ENCODE measurements around the gene SLC15A4. TPM values are rescaled to one million over a fixed set of nuclear protein-coding genes. Genes with fewer than 3 reads are reported as not detected.

Gene SLC15A4
- total RNA-seq, 2 donors from 2014 or later: 54.2 to 58.6 TPM

- Mint-ChIP-seq H3K9me3 (no peaks in the 10 kb centered on the region), H3K27ac (peak overlapping the region; percentile 6 to 69), H3K27me3 (no peaks in the 10 kb centered on the region), H3K36me3 (peaks cover 33% of the 10 kb centered on the region), H3K4me3 (no peak overlapping the region), H3K4me1 (ENCODE audit: low read depth in 2 of 2) (peaks cover 38 to 55% of the 10 kb centered on the region in 2 donors)
- ATAC-seq (no peak), DNase-seq (ENCODE audit: low spot score) (no peak)
Observed at GRCh38 chr12:128802756-128803155, 21.0 kb downstream of the SLC15A4 start.

- peak overlapping the region; percentile 6 to 69 for H3K27ac Mint-ChIP-seq
- H3K4me3 Mint-ChIP-seq: no peak overlapping the region
- DNase-seq (ENCODE audit: low spot score): no peak
- H3K36me3 Mint-ChIP-seq: peaks cover 36% of the 10 kb centered on the region
- no peaks in the 10 kb centered on the region for H3K9me3 Mint-ChIP-seq
- peaks cover 46 to 57% of the 10 kb centered on the region in 2 donors for H3K4me1 Mint-ChIP-seq (ENCODE audit: low read depth in 2 of 2)
- no peak for ATAC-seq
- no peaks in the 10 kb centered on the region for H3K27me3 Mint-ChIP-seq
Observed at GRCh38 chr12:128801879-128802391, 21.8 kb downstream of the SLC15A4 start.

GRCh38 chr12:128800606-128801005 is 23.2 kb downstream of the SLC15A4 start:
- H3K9me3 Mint-ChIP-seq: no peaks in the 10 kb centered on the region
- H3K4me3 Mint-ChIP-seq: no peak overlapping the region
- peaks cover 60 to 68% of the 10 kb centered on the region in 2 donors for H3K4me1 Mint-ChIP-seq (ENCODE audit: low read depth in 2 of 2)
- H3K27me3 Mint-ChIP-seq: no peaks in the 10 kb centered on the region
- ATAC-seq (no peak), DNase-seq (ENCODE audit: low spot score) (no peak)
- peak overlapping the region; percentile 52 to 69 for H3K27ac Mint-ChIP-seq
- peaks cover 46% of the 10 kb centered on the region for H3K36me3 Mint-ChIP-seq

DNA sequence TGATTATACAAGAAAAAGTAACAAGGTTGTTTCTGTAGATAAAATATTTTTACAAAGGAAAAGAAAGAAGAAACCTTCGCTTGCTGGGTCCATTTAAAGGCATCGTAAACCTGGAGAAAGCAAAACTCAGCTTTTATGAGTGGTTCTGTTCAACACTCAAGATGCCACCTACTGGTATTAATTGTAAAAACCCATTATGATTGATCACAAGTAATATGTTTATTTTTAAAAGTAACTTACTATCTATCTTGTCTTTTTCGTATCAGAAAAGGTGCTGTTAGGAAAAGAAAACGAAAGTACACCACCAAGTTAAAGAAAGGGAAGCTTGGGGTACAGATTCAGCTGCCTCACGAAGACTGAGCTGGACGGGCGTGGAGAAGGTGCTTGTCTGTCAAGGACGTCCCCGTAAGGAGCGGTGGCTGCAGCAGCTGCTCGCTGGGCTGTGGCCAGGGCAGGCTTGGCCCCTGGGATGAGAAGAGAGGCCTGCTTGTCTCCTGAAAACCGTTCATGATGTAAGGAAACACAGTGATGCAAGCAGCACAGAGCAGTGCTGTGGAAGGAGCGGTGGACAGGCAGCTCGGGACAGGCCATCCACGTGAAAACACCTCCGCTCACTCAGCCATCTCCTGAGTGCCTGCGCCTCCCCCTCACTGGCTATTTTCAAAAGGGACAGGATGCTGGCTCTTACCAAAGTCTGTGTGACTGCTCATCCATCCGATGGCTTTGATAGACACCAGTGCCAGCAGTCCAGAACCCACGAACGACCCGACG is 25.0 kb downstream of the SLC15A4 start:
- Mint-ChIP-seq H3K4me1 (ENCODE audit: low read depth in 2 of 2) (peaks cover 74 to 83% of the 10 kb centered on the region in 2 donors), H3K27ac (peak overlapping the region; percentile 96 to 97), H3K4me3 (peak overlapping the region; percentile 91), H3K27me3 (no peaks in the 10 kb centered on the region), H3K36me3 (peaks cover 45% of the 10 kb centered on the region), H3K9me3 (no peaks in the 10 kb centered on the region)
- ATAC-seq (no peak), DNase-seq (ENCODE audit: low spot score) (no peak)

GRCh38 chr12:128797119-128798118 is 26.3 kb downstream of the SLC15A4 start:
- peaks cover 35% of the 10 kb centered on the region for H3K36me3 Mint-ChIP-seq
- peak; percentile 46 to 61 for ATAC-seq
- peak overlapping the region; percentile 96 to 97 for H3K27ac Mint-ChIP-seq
- H3K9me3 Mint-ChIP-seq: no peaks in the 10 kb centered on the region
- DNase-seq (ENCODE audit: low spot score): no peak
- peaks cover 77 to 81% of the 10 kb centered on the region in 2 donors for H3K4me1 Mint-ChIP-seq (ENCODE audit: low read depth in 2 of 2)
- no peaks in the 10 kb centered on the region for H3K27me3 Mint-ChIP-seq
- peak overlapping the region; percentile 91 for H3K4me3 Mint-ChIP-seq

- peaks cover 77 to 82% of the 10 kb centered on the region in 2 donors for H3K4me1 Mint-ChIP-seq (ENCODE audit: low read depth in 2 of 2)
- H3K36me3 Mint-ChIP-seq: peaks cover 33% of the 10 kb centered on the region
- peak overlapping the region; percentile 96 to 97 for H3K27ac Mint-ChIP-seq
- DNase-seq (ENCODE audit: low spot score): no peak
- no peaks in the 10 kb centered on the region for H3K27me3 Mint-ChIP-seq
- ATAC-seq: peak; percentile 69 to 78
- peak overlapping the region; percentile 91 for H3K4me3 Mint-ChIP-seq
- H3K9me3 Mint-ChIP-seq: no peaks in the 10 kb centered on the region
Observed at GRCh38 chr12:128796439-128797118, 27.2 kb downstream of the SLC15A4 start.

DNA sequence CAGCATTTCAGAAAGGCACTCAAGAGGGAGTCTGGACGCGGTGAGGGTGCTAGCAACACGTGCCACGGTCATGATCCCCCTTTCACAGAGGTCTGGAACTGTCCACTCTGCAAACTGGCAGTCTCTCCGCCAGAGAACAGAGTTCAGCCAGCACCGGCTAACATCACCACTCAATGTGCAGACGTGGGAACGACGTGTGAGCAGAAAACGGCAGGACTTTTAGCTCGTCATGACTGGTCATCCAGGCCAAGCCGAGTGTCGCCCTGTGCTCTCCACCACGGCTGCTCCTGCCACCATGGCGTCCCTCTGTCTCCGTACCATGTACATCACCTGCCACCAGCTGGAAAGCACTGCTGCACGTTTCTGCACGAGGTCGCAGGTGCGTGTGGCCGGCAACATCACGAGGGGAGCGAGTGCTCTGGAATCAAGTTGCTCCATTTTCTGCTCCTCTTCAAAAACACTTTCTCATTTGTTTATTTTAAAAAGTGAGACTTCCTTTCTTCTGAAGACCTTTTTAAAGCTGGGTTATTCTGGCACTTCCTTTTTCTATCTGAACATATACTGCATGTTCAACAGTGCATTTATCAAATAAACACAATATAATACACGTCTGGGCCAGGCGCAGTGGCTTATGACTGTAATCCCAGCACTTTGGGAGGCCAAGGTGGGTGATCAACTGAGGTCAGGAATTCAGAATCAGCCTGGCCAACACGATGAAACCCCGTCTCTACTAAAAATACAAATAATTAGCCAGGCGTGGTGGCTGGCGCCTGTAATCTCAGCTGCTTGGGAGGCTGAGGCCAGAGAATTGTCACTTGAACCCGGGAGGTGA is 28.0 kb downstream of the SLC15A4 start:
- Mint-ChIP-seq H3K9me3 (no peaks in the 10 kb centered on the region), H3K4me3 (peak overlapping the region; percentile 91), H3K36me3 (peaks cover 33% of the 10 kb centered on the region), H3K27me3 (no peaks in the 10 kb centered on the region), H3K27ac (peak overlapping the region; percentile 96 to 97), H3K4me1 (ENCODE audit: low read depth in 2 of 2) (peaks cover 83 to 85% of the 10 kb centered on the region in 2 donors)
- DNase-seq (ENCODE audit: low spot score): no peak
- no peak for ATAC-seq

- ATAC-seq (peak; percentile 55 to 68), DNase-seq (ENCODE audit: low spot score) (peak; percentile 81)
- no peaks in the 10 kb centered on the region for H3K9me3 Mint-ChIP-seq
- peak overlapping the region; percentile 96 to 97 for H3K27ac Mint-ChIP-seq
- H3K27me3 Mint-ChIP-seq: no peaks in the 10 kb centered on the region
- peaks cover 24% of the 10 kb centered on the region for H3K36me3 Mint-ChIP-seq
- peak overlapping the region; percentile 91 for H3K4me3 Mint-ChIP-seq
- peaks cover 76 to 89% of the 10 kb centered on the region in 2 donors for H3K4me1 Mint-ChIP-seq (ENCODE audit: low read depth in 2 of 2)
Observed at GRCh38 chr12:128794661-128795529, 28.9 kb downstream of the SLC15A4 start.

- peaks cover 24% of the 10 kb centered on the region for H3K36me3 Mint-ChIP-seq
- peak overlapping the region; percentile 96 to 97 for H3K27ac Mint-ChIP-seq
- peaks cover 74 to 87% of the 10 kb centered on the region in 2 donors for H3K4me1 Mint-ChIP-seq (ENCODE audit: low read depth in 2 of 2)
- no peaks in the 10 kb centered on the region for H3K9me3 Mint-ChIP-seq
- peak overlapping the region; percentile 91 for H3K4me3 Mint-ChIP-seq
- DNase-seq (ENCODE audit: low spot score): no peak
- H3K27me3 Mint-ChIP-seq: no peaks in the 10 kb centered on the region
- ATAC-seq: no peak
Observed at GRCh38 chr12:128793701-128794100, 30.1 kb downstream of the SLC15A4 start.

DNA sequence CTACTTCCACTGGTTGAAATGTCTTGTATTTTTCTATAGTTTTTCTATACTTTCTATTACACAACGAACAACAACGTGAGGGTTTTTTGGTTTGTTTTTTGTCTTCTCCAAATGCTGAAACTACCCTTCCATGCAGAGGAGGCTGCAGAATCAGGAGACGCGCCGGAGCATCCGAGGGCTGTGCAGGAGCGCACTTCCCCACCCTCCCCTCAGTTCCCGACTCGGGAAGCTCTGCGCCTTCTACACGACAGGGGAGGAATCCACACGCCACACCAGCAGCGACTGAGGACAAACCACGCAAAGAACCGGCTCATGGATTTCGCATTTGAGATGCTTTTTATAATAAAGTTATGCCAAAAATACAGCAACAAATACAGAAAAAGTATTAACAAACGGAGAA is 30.9 kb downstream of the SLC15A4 start:
- DNase-seq (ENCODE audit: low spot score) (no peak), ATAC-seq (no peak)
- Mint-ChIP-seq H3K27me3 (no peaks in the 10 kb centered on the region), H3K27ac (peak overlapping the region; percentile 96 to 97), H3K9me3 (no peaks in the 10 kb centered on the region), H3K4me3 (peak overlapping the region; percentile 91), H3K4me1 (ENCODE audit: low read depth in 2 of 2) (peaks cover 68 to 80% of the 10 kb centered on the region in 2 donors), H3K36me3 (peaks cover 21% of the 10 kb centered on the region)

GRCh38 chr12:128792398-128792797 is 31.4 kb downstream of the SLC15A4 start:
- H3K27me3 Mint-ChIP-seq: no peaks in the 10 kb centered on the region
- H3K4me3 Mint-ChIP-seq: peak overlapping the region; percentile 91
- DNase-seq (ENCODE audit: low spot score): no peak
- peaks cover 63 to 75% of the 10 kb centered on the region in 2 donors for H3K4me1 Mint-ChIP-seq (ENCODE audit: low read depth in 2 of 2)
- no peak for ATAC-seq
- peak overlapping the region; percentile 96 to 97 for H3K27ac Mint-ChIP-seq
- peaks cover 17% of the 10 kb centered on the region for H3K36me3 Mint-ChIP-seq
- no peaks in the 10 kb centered on the region for H3K9me3 Mint-ChIP-seq
